HG02981 (cell line): ENCODE measurements around the gene SOCS7.

Experiments
- ATAC-seq: cut with Tn5 transposase; IDR thresholded peaks from one replicate; pipeline ENCODE4 v1.9.1; 2021; ENCODE audit warnings: mild to moderate bottlenecking, moderate library complexity; ENCODE audit not compliant: unreplicated experiment

Gene SOCS7

GRCh38 chr17:38418693-38419507, 67.3 kb downstream of the SOCS7 start:
- no peak for ATAC-seq

DNA sequence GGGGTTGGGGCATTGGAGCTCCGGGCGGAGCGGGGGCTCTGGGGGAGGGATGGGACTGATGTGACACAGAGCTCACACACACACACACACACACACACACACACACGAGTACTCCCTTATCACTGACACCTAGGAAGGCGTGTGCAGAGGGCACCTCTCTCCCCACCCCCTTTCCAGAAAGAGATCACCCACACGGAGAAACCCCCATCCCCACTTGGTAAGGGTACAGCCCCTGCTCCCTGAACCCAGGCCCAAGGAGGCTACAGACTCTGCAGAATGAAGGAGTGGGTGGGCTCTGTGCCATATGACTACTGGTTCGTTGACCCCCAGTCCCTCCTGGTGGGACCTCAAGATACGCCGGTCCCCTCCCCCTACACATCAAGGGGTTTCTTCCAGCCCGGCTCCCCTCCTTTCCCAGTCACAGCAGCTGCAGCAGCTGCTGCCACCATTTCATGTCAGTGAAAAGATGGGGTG, 67.9 kb downstream of the SOCS7 start:
- ATAC-seq = no peak

GRCh38 chr17:38420518-38420917, 68.9 kb downstream of the SOCS7 start:
- no peak for ATAC-seq

GRCh38 chr17:38421171-38421841, 69.7 kb downstream of the SOCS7 start:
- ATAC-seq = no peak

GRCh38 chr17:38421871-38422827, 70.5 kb downstream of the SOCS7 start:
- no peak for ATAC-seq

- no peak for ATAC-seq
Measured at GRCh38 chr17:38424297-38424972, 72.8 kb downstream of the SOCS7 start.

GRCh38 chr17:38425031-38425430, 73.4 kb downstream of the SOCS7 start:
- no peak for ATAC-seq

GRCh38 chr17:38425744-38426143, 74.1 kb downstream of the SOCS7 start:
- ATAC-seq = no peak

- ATAC-seq = no peak
Measured at GRCh38 chr17:38426441-38426840, 74.8 kb downstream of the SOCS7 start.

DNA sequence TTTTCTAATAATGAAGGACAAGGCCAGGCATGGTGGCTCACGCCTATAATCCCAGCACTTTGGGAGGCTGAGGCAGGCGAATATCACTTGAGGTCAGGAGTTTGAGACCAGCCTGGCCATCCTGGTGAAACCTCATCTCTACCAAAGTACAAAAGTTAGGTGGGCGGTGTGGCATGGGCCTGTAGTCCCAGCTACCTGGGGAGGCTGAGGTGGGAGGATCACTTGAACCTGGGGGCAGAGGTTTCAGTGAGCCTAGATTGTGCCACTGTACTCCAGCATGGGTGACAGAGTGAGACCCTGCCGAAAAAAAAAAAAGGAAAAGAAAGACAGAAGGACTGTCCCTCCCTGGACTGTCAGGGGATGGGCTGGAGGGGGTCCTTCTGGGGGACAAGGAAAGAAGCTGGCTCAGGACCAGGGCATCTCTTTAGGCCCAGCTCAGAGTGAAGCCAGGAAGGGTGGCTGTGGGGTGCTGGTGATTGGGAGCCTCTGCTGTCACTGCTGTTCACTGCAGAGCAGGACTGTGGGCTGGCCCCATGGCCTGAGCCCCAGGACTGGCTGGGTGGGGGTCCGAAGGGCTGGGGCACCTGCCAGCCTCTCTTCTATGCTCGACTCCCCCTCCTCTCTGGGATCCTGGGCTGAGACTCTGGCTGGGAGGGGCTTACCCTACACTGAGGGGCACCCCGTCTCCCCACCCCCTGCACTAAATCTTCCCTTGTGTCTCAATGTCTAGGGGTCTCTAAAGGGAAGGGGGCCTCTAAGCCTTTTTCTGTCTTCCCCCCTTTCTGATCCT, 75.7 kb downstream of the SOCS7 start:
- no peak for ATAC-seq

GRCh38 chr17:38428112-38428642, 76.5 kb downstream of the SOCS7 start, which contains the start of gene ARHGAP23:
ARHGAP23 (plus strand) TSS chr17:38428464; CDS start chr17:38428486, 22 bp downstream.
- ATAC-seq = no peak

DNA sequence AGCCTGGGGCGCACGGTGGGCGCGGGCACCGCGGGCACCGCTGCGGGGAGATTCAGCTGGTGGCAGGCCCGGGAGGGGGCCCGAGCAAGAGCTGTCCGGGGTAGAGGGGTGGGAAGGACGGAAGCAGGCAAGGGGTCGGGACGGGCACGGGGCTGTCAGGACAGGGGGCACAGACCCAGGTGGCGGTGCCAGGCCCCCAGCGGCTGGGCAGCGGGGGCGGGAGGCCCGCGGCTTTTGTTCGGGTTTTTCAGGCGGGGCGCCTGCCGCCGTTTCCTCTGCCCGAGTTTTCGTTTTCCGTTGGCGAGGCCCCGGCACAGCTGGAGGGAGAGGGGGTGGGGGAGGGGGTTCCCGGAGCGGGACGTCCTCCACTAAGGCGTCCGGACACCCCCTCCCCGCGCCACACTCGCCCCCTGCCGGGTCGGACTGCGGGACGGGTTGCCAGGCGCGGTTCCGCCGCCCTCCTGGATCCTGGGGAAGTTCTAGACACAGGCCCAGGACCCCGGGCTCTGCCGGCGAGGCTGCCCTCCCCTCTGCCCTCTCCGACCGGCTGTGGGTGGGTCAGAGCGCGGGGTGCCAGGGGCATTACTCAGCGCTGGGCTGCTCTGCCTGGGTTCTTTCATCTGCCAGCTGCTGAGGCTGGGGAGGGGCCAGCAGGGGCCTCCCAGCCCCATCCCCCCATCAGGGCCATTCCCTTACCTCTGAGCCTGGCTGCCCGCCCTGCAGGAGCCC, 77.2 kb downstream of the SOCS7 start:
- ATAC-seq = no peak

DNA sequence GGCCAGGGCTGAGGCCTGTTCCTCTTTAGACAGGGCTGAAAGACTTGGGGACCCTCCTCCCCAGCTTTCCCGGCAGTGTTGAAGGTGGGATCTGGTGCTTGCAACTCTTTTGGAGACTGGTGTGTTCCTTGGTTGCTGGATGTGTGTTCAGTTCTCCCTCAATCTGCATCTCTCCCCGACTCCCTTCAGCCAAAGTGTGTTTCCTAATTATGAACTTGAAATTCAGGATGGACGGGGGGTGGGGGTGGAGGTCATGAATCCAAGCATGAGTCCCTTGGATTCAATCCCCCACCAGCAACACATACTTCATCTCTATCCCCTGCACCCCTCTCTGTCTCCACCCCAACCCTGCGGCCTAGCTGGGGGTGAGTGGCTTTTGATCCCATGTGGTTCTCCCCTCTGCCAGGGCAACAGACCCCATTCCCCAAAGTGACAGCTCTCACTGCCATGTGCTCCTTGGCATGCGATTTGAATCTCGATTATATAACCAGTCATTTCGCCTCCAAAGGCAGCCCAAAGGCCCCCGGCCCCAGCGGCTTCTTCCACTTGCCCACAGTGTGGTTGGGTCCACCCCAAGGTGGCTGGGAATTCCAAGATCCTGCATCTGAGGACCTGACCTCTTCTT, 77.9 kb downstream of the SOCS7 start:
- no peak for ATAC-seq

- no peak for ATAC-seq
Measured at GRCh38 chr17:38430316-38430715, 78.7 kb downstream of the SOCS7 start.

DNA sequence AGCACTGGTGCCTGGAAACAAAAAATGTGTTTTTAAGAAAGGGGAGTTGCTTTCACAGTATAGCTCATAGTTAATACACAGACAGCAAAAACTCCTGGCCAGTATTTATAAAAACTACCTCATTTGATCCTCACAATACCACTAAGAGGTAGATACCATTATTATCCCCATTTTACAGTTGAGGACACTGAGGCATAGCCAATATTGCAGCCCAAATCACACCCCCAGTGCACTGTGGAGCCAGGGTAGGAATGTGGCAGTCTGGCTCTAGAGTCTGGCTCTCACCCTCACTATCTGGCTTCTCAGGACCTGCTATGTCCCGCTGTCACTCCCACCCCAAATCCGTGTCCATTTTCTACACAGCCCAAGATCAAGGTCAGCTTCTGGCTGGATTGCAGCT, 79.2 kb downstream of the SOCS7 start:
- no peak for ATAC-seq

GRCh38 chr17:38431346-38432145, 79.9 kb downstream of the SOCS7 start:
- ATAC-seq = no peak

DNA sequence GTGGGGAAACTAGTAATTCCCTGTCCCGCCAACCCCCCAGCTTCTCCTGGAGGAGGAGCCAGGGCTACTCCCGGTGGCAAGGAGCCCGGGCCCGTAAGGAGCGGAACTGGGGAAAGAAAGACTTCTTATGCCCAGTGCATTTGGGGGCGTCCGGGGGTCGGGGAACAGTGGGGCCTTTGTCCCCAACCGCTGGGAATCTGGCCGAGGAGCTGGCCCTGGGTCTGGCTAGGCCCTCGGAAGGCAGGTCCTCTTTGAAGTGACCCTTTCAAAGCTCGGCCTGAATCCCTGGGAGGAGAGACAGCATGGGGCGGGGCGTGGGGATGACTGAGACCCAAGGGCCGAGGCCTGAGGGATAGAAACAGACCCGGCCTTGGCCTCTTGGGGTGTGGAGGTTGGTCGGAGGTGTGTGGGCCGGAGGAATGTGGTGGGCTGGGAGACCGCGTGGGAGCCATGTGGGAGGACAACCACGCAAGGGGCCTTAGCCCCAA, 82.6 kb downstream of the SOCS7 start:
- no peak for ATAC-seq
